ENCODE measurements around the gene PACRG. TPM values are rescaled to one million over a fixed set of nuclear protein-coding genes. Genes with fewer than 3 reads are reported as not detected.
"Not testable (repeated sequence)": the region's sequence is repeated elsewhere in the genome, so short reads cannot be mapped to it uniquely, and the experiment has no call there.

PACRG gene
- total and polyA plus RNA-seq, 2 of the 8 experiments (the other 6 are each of a cell fraction or from before 2014, with no cell fraction given) = 0.44 to 0.54 TPM

- no peak for TF ChIP-seq SAP30 (IDR thresholded peaks at IDR 0.05; ENCODE audit: insufficient read depth, insufficient replicate concordance, low read length)
Observed at GRCh38 chr6:163314791-163315470, 587.2 kb downstream of the PACRG start (continued).

DNA sequence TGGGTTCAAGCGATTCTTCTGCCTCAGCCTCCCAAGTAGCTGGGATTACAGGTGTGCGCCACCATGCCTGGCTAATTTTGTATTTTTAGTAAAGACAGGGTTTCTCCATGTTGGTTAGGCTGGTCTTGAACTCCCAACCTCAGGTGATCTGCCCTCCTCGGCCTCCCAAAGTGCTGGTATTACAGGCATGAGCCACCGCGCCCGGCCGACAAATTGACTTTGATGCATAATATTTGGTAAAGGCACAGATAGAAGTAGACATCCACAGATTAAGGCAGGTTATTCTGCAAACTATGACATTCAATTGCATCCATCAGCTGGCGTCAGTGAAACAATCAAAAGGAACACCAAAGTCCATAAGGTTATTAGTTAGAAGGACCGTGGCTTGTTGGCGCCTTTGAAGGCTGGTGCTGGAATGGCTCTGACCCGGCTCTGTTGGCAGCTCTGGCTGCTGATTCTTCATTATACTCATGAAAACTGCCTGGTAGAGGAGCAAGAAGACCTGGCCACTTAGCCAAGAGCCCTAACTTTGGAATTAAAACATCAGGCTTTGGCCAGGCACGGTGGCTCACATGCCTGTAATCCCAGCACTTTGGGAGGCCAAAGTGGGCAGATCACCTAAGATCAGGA, 589.2 kb downstream of the PACRG start:
- POLR2A ChIA-PET (ENCODE audit: partially characterized antibody); H3K27ac ChIP-seq (ENCODE audit: low read depth, low read length); H2BK5ac ChIP-seq (ENCODE audit: low read depth, low read length); H3K79me1 ChIP-seq (ENCODE audit: low read depth, low read length); H3K23me2 ChIP-seq (ENCODE audit: low read depth, low read length); H2BK12ac ChIP-seq (ENCODE audit: low read depth, low read length); H3K9me3 ChIP-seq (ENCODE audit: insufficient read depth in 2 of 2, low read depth in 1 of 2, low read length in 1 of 2); H2BK120ac ChIP-seq (replicated peaks; ENCODE audit: low read depth, low read length); H3K27me3 ChIP-seq (replicated peaks in 1 of 4; ENCODE audit: control insufficient read depth in 3 of 4, extremely low read depth in 1 of 4, insufficient read depth in 3 of 4, low read length in 3 of 4); CTCF ChIA-PET (ENCODE audit: partially characterized antibody); H4K5ac ChIP-seq (ENCODE audit: insufficient read length, low read depth, low read length); H3K9ac ChIP-seq (replicated peaks in 1 of 4; ENCODE audit: extremely low read depth in 1 of 4, low read depth in 3 of 4, low read length in 3 of 4); H4K20me1 ChIP-seq (replicated peaks in 1 of 2; ENCODE audit: control insufficient read depth in 1 of 2, insufficient read depth in 2 of 2, low read length in 2 of 2); H3K14ac ChIP-seq (ENCODE audit: insufficient read length); H2BK15ac ChIP-seq (ENCODE audit: low read length); DNase-seq (ENCODE audit: low read depth in 1 of 2, low spot score in 2 of 2); H3K23ac ChIP-seq (ENCODE audit: insufficient read length); H2AK5ac ChIP-seq (ENCODE audit: low read depth, low read length); H3K4me3 ChIP-seq (ENCODE audit: extremely low read depth in 1 of 4, insufficient read depth in 2 of 4, low read depth in 3 of 4, low read length in 4 of 4); H3K18ac ChIP-seq (ENCODE audit: extremely low read depth, low read length); H3K79me2 ChIP-seq (ENCODE audit: control insufficient read depth in 1 of 2, insufficient read depth in 2 of 2, low read length in 2 of 2); H3K36me3 ChIP-seq (ENCODE audit: control insufficient read depth in 2 of 4, insufficient read depth in 4 of 4, low read length in 3 of 4); H2BK20ac ChIP-seq (ENCODE audit: low read length); H2AFZ ChIP-seq (ENCODE audit: low read length); H4K8ac ChIP-seq (ENCODE audit: extremely low read depth, insufficient read depth, low read length); FAIRE-seq; H3K4me2 ChIP-seq (ENCODE audit: insufficient read depth in 1 of 2, low read depth in 2 of 2, low read length in 2 of 2); H3K4me1 ChIP-seq (replicated peaks in 1 of 4; ENCODE audit: control insufficient read depth in 3 of 4, insufficient read depth in 4 of 4, low read length in 3 of 4); H4K91ac ChIP-seq (replicated peaks; ENCODE audit: insufficient read length, low read length); H3K4ac ChIP-seq (replicated peaks; ENCODE audit: insufficient read length, low read depth, low read length); H3K56ac ChIP-seq (replicated peaks; ENCODE audit: insufficient read length, low read depth, low read length): not testable (repeated sequence)
- WGBS, 2 experiments (ENCODE audit: extremely low coverage in 1 of 2, insufficient coverage in 1 of 2, insufficient read length in 1 of 2, insufficient replicate concordance in 2 of 2, low coverage in 1 of 2, low lambda C conversion rate in 2 of 2, missing lambda C conversion rate in 1 of 2) = 95% methylated on average over 12 of the region's 12 CpGs; no CpG with 5 or more reads in 1 of the 2 experiments
